ENCODE data around the gene TMEM205. TPM values are rescaled to one million over a fixed set of nuclear protein-coding genes. Genes with fewer than 3 reads are reported as not detected.

Gene TMEM205
- total RNA-seq, 1 donor from 2014 or later = 57.2 TPM

DNA sequence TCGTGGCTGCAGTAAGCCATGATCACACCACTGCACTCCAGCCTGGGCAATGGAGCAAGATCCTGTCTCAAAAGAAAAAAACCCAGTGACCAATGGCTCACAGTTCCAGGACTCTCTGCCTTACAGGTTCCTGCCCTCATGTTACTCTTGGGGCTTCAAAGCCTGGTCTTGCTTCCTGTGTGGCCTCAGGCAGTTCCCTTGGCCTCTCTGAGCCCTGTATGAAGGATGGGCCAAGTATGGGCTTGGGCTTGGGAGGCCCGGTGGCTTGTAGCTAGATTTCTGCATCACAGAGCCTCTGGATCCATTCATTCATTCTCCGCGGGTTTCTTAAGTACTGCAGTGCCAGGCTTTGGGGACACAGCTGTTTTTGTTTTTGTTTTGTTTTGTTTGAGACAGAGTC, 50.9 kb downstream of the TMEM205 start:
- no peak for DNase-seq (ENCODE audit: low spot score in 2 of 2, unreplicated experiment in 2 of 2)
- TF ChIP-seq, protein P1, sequence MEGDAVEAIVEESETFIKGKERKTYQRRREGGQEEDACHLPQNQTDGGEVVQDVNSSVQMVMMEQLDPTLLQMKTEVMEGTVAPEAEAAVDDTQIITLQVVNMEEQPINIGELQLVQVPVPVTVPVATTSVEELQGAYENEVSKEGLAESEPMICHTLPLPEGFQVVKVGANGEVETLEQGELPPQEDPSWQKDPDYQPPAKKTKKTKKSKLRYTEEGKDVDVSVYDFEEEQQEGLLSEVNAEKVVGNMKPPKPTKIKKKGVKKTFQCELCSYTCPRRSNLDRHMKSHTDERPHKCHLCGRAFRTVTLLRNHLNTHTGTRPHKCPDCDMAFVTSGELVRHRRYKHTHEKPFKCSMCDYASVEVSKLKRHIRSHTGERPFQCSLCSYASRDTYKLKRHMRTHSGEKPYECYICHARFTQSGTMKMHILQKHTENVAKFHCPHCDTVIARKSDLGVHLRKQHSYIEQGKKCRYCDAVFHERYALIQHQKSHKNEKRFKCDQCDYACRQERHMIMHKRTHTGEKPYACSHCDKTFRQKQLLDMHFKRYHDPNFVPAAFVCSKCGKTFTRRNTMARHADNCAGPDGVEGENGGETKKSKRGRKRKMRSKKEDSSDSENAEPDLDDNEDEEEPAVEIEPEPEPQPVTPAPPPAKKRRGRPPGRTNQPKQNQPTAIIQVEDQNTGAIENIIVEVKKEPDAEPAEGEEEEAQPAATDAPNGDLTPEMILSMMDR (IDR thresholded peaks at IDR 0.05; ENCODE audit: unreplicated experiment) = no peak
- Mint-ChIP-seq H3K4me1 (peaks cover 9% of the 10 kb centered on the region), H3K4me3 (no peak overlapping the region), H3K27me3 (ENCODE audit: low read depth) (peaks cover 4% of the 10 kb centered on the region), H3K9me3 (peaks cover under 1% of the 10 kb centered on the region), H3K36me3 (no peaks in the 10 kb centered on the region), H3K27ac (no peak overlapping the region)

DNA sequence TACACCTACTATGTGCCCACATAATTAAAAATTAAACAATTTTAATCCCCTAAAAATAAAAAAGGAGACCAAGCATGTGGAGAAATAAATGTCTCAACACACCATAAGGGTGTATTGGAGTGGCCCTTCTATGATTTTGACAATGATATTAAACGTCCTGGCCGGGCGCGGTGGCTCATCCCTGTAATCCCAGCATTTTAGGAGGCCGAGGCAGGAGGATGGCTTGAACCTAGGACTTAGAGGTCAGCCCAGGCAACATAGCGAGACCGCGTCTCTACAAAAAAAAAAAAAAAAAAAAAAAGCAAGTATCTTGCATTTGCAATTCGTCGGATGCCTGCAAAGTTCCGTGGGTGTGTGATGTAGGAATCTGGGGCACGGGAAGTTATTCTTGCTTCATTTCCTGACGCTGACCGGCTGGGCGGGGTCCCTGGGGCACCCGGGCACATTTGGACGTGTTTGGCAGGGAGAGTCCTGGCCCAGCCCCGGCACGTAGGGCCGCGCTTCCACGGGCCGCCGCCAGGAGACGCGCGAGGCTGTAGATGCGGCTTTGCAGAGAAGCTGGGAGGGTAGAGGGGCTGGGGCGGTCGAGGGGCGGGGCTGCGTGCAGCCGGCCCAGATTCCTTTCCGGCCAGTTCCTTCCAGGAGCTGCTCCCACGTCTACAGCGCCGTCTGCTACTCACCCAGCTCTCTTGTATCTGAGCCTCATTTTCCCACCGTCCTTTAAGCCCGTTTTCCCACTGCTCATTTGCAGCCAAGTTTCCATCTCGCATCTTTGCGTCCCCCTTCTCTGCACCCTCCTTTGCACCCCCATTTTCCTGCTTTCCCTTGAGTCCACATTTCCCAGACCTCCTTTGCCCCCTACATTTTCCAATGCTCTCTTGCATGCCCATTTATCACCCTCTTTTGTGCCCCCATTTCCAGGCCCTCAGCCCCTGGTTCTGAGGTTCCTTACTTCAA, 52.4 kb downstream of the TMEM205 start:
- DNase-seq (ENCODE audit: low spot score in 2 of 2, unreplicated experiment in 2 of 2) = peak; percentile 87 to 96
- peaks cover 9% of the 10 kb centered on the region for H3K4me1 Mint-ChIP-seq
- H3K27ac Mint-ChIP-seq = peak overlapping the region; percentile 90
- no peaks in the 10 kb centered on the region for H3K36me3 Mint-ChIP-seq
- peak overlapping the region; percentile 51 for H3K4me3 Mint-ChIP-seq
- peaks cover 1% of the 10 kb centered on the region for H3K27me3 Mint-ChIP-seq (ENCODE audit: low read depth)
- no peaks in the 10 kb centered on the region for H3K9me3 Mint-ChIP-seq
- TF ChIP-seq, protein P1 (IDR thresholded peaks at IDR 0.05; ENCODE audit: unreplicated experiment) = peak; percentile 94

Other genes starting within 250 kb of the TMEM205 start
- gene SPC24, start 190.5 kb downstream of the TMEM205 start, total RNA-seq = 16.3 to 22.0 TPM (median 20.6 TPM) in 3 replicates
- 84.3 to 85.3 TPM (median 84.7 TPM) in 3 replicates for gene KANK2, start 148.7 kb downstream of the TMEM205 start, total RNA-seq
- gene ANGPTL8, start 106.6 kb downstream of the TMEM205 start, total RNA-seq = 0.25 to 0.84 TPM (median 0.29 TPM) in 3 replicates
- 64.0 to 66.4 TPM (median 65.1 TPM) in 3 replicates for gene DOCK6, start 83.7 kb downstream of the TMEM205 start, total RNA-seq
- gene TSPAN16, start 50.1 kb downstream of the TMEM205 start, total RNA-seq = not detected in 3 replicates
- gene RAB3D, start 6.6 kb downstream of the TMEM205 start, total RNA-seq = 26.3 to 28.4 TPM (median 27.3 TPM) in 3 replicates
- 29.6 to 34.9 TPM (median 34.2 TPM) in 3 replicates for gene CCDC159, start 251 bp upstream of the TMEM205 start, total RNA-seq
- gene PLPPR2, start 9.2 kb upstream of the TMEM205 start, total RNA-seq = 18.9 to 21.4 TPM (median 20.4 TPM) in 3 replicates
- gene SWSAP1, start 28.4 kb upstream of the TMEM205 start, total RNA-seq = 2.7 to 2.9 TPM (median 2.8 TPM) in 3 replicates
- gene EPOR, start 38.0 kb upstream of the TMEM205 start, total RNA-seq = 23.5 to 24.5 TPM (median 24.3 TPM) in 3 replicates
- 80.8 to 84.8 TPM (median 82.6 TPM) in 3 replicates for gene RGL3, start 73.0 kb upstream of the TMEM205 start, total RNA-seq
- 0.95 to 1.7 TPM (median 1.4 TPM) in 3 replicates for gene ODAD3, start 88.9 kb upstream of the TMEM205 start, total RNA-seq
- gene PRKCSH, start 89.4 kb upstream of the TMEM205 start, total RNA-seq = 381 to 396 TPM (median 385 TPM) in 3 replicates
- gene ELAVL3, start 134.8 kb upstream of the TMEM205 start, total RNA-seq = 0.07 to 0.63 TPM in 2 of 3 replicates, not detected in the other
- gene ZNF653, start 159.6 kb upstream of the TMEM205 start, total RNA-seq = 13.9 to 16.5 TPM (median 15.4 TPM) in 3 replicates
- gene ECSIT, start 182.9 kb upstream of the TMEM205 start, total RNA-seq = 32.1 to 34.4 TPM (median 32.2 TPM) in 3 replicates
- 27.7 to 30.1 TPM (median 29.6 TPM) in 3 replicates for gene CNN1, start 192.6 kb upstream of the TMEM205 start, total RNA-seq
- 41.3 to 47.1 TPM (median 46.0 TPM) in 3 replicates for gene ELOF1, start 213.0 kb upstream of the TMEM205 start, total RNA-seq
- 3.9 to 4.2 TPM (median 3.9 TPM) in 3 replicates for gene ACP5, start 231.4 kb upstream of the TMEM205 start, total RNA-seq

Measured in mesothelial cell of epicardium (in vitro differentiated cells).